Activated naive CD8-positive, alpha-beta T cell treated with anti-CD3 and anti-CD28 coated beads for 36 hours (primary cell): ENCODE measurements around the gene GRIP1. TPM values are rescaled to one million over a fixed set of nuclear protein-coding genes. Genes with fewer than 3 reads are reported as not detected.

Source experiments
- DNase-seq: peaks from one replicate; pipeline ENCODE4 v3.0.0; 2021
- H3K27ac Mint-ChIP-seq: one replicate; pipeline ENCODE4 v1.8.0; 2022; ENCODE audit warnings: mild to moderate bottlenecking, moderate library complexity, mixed read lengths
- H3K27me3 Mint-ChIP-seq: one replicate; pipeline ENCODE4 v1.8.0; 2022; ENCODE audit warnings: mild to moderate bottlenecking, mixed read lengths
- H3K36me3 Mint-ChIP-seq: one replicate; pipeline ENCODE4 v1.8.0; 2021; ENCODE audit warnings: mild to moderate bottlenecking, mixed read lengths
- H3K4me1 Mint-ChIP-seq: one replicate; pipeline ENCODE4 v1.8.0; 2021; ENCODE audit warnings: mixed read lengths
- H3K4me3 Mint-ChIP-seq: one replicate; pipeline ENCODE4 v1.8.0; 2022; ENCODE audit warnings: mild to moderate bottlenecking, moderate library complexity, mixed read lengths
- H3K9me3 Mint-ChIP-seq: one replicate; pipeline ENCODE4 v1.8.0; 2022; ENCODE audit warnings: mixed read lengths
- total RNA-seq, 2 experiments: library from RNA; stranded (reverse); gene quantifications; one replicate each; pipeline ENCODE4 v1.2.3, GENCODE V29; 2021

GRIP1 gene
- total RNA-seq, 2 experiments from 2014 or later = 2.2 to 3.4 TPM

DNA sequence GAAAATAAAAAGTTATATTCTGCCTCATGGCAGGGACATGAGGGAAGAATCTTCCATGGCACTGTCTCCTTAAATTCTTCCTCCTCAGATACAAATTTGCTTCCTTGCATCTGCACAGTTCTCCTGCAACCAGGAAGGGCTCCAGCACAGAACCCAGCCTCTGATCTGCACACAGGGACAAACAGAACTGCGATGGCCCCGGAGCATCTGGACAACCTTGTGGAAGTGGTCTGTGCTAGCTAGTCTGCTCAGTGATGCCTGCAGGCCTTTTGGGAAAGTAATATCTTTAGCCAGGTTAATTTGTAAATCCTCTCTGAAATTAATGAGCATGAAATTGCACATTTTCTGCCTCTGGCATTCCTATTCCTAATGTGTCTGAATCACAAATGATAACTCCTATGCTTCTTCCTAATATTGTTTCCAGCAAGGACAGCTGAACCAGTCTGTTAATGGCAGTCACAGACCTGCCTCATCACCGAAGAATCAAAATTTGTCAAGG lies 74.8 kb downstream of the GRIP1 start:
- H3K27me3 Mint-ChIP-seq = no peaks in the 10 kb centered on the region
- H3K4me1 Mint-ChIP-seq = no peaks in the 10 kb centered on the region
- no peak overlapping the region for H3K4me3 Mint-ChIP-seq
- H3K36me3 Mint-ChIP-seq = no peaks in the 10 kb centered on the region
- no peaks in the 10 kb centered on the region for H3K9me3 Mint-ChIP-seq
- no peak overlapping the region for H3K27ac Mint-ChIP-seq
- DNase-seq = no peak

DNA sequence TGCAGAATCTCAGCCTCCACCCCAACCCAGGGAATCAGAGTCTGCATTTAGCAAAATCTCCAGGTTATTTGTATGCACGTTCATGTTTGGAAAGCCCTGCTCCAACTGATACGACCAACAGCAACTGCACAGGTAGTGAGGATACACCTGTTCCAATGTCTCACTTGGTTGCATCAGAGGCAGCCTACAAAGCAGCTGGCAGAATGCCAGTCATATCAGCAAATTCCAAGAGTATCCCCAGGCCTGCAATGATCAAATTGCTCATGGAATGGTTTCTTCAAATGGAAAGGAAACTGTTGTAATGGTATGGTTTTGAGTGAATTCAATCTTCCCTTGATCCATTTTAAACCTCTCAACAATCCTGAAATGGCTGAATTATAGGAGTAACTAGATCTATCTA lies 75.4 kb downstream of the GRIP1 start:
- Mint-ChIP-seq H3K36me3 (no peaks in the 10 kb centered on the region), H3K27me3 (no peaks in the 10 kb centered on the region), H3K4me1 (no peaks in the 10 kb centered on the region), H3K9me3 (no peaks in the 10 kb centered on the region), H3K4me3 (no peak overlapping the region), H3K27ac (no peak overlapping the region)
- DNase-seq = no peak

DNA sequence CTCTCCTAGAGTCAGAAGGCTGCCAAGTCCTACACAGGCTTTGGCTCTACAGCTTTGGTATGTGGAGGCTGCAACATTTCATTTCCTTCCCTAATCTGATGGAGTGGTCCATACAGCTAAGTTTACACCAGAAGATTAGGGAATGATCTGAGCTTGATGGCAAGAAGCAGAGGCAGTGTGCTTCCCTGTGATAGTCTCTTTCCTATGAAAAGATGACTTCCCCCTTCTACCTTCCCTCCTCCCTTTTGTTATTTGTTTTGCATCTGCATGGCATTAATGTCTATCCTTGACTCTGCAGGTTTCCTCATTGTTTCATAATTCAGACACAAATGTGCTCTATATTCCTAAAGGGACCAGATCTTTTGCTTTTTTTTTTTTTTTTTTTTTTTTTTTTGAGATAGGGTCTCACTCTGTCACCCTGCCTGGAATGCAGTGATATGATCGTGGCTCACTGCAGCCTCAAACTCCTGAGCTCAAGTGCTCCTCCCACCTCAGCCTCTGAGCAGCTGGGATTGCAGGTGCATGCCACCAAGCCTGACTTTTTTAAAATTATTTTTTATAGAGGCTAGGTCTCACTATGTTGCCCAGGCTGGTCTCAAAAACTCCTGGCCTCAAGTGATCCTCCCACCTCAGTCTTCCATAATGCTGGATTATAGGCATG lies 76.3 kb downstream of the GRIP1 start:
- H3K4me3 Mint-ChIP-seq = no peak overlapping the region
- H3K27ac Mint-ChIP-seq = no peak overlapping the region
- no peak for DNase-seq
- no peaks in the 10 kb centered on the region for H3K4me1 Mint-ChIP-seq
- no peaks in the 10 kb centered on the region for H3K27me3 Mint-ChIP-seq
- H3K36me3 Mint-ChIP-seq = no peaks in the 10 kb centered on the region
- no peaks in the 10 kb centered on the region for H3K9me3 Mint-ChIP-seq

DNA sequence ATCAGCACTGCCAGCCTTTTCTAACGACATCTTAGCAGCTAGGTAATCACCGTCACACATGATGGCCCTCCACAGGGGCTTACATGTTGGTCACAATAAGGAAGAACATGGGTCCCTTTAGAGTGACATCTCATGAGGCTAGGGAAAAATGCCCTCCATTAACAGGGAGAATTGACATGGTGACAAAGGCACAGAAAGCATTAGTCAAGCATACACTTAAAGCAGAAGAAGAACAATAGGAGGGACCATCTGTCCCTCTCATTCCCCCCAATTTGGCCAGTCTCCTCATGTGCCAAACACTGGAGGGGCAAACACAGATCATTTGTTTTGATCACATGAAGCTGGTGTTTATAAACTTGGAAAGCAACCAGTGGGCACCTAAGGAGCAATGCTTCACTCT lies 78.0 kb downstream of the GRIP1 start:
- H3K27me3 Mint-ChIP-seq = no peaks in the 10 kb centered on the region
- H3K4me1 Mint-ChIP-seq = peaks cover 3% of the 10 kb centered on the region
- H3K9me3 Mint-ChIP-seq = no peaks in the 10 kb centered on the region
- DNase-seq = no peak
- H3K4me3 Mint-ChIP-seq = no peak overlapping the region
- no peak overlapping the region for H3K27ac Mint-ChIP-seq
- no peaks in the 10 kb centered on the region for H3K36me3 Mint-ChIP-seq

DNA sequence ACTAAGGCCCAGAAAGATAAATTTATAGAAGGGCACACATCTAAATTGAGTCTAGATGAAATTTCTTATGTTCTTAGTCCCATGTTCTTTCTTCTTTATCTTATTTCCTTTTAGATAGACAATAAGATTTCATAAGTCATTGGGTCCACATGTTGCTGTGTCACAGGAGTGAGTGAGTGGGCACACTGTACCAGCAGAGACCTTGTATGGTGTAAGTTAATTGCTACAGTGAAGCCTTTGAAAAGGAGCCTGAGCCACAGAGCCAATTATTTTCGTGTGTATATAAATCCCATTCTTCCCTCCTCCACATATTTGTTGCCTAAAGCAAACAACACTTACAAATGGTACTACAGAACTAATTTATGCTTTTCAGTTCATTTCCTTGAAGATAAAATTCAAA lies 79.1 kb downstream of the GRIP1 start:
- H3K4me3 Mint-ChIP-seq = no peak overlapping the region
- DNase-seq = no peak
- no peaks in the 10 kb centered on the region for H3K27me3 Mint-ChIP-seq
- no peak overlapping the region for H3K27ac Mint-ChIP-seq
- H3K9me3 Mint-ChIP-seq = no peaks in the 10 kb centered on the region
- H3K4me1 Mint-ChIP-seq = peaks cover 3% of the 10 kb centered on the region
- no peaks in the 10 kb centered on the region for H3K36me3 Mint-ChIP-seq

DNA sequence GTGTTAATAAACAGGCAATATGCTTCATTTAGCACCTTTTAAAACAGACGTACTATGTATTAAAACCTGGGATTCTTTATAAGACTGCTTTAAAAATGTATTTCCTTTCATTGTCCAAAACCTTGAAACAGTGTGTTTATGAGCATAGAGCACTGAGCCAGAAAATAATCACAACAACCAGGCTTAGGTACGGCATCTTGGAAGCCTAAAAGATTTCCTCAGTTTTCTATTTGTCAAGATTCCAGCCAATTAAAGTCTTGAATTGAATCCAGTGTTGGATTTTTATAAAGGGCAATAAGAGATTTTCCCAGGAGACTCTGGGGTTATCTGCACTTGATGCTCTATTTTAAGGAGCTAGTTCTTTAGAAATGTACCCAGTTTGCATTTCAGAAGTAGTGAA lies 80.3 kb downstream of the GRIP1 start:
- Mint-ChIP-seq H3K4me1 (peaks cover 3% of the 10 kb centered on the region), H3K9me3 (no peaks in the 10 kb centered on the region), H3K27ac (no peak overlapping the region), H3K27me3 (no peaks in the 10 kb centered on the region), H3K36me3 (no peaks in the 10 kb centered on the region), H3K4me3 (no peak overlapping the region)
- DNase-seq = no peak

DNA sequence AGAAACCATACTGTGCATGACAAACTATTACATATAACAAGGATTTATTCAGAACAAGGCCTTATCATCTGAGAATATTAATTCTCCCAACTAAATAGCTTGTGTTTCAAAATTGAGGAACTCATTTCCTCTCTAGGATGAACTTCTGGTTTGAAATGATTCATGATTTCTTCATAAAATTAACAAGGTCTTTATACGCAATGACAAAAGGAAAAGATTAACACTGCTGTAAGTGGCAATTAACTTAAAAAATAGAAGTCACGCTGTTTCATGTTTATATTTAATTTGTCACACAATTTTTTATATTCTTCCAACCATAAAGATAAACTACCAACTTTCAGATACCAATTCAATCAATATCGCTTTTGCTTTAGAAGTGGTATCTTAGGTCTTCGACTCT lies 80.8 kb downstream of the GRIP1 start:
- Mint-ChIP-seq H3K36me3 (no peaks in the 10 kb centered on the region), H3K27ac (no peak overlapping the region), H3K4me1 (peaks cover 3% of the 10 kb centered on the region), H3K4me3 (no peak overlapping the region), H3K27me3 (no peaks in the 10 kb centered on the region), H3K9me3 (no peaks in the 10 kb centered on the region)
- DNase-seq = no peak

DNA sequence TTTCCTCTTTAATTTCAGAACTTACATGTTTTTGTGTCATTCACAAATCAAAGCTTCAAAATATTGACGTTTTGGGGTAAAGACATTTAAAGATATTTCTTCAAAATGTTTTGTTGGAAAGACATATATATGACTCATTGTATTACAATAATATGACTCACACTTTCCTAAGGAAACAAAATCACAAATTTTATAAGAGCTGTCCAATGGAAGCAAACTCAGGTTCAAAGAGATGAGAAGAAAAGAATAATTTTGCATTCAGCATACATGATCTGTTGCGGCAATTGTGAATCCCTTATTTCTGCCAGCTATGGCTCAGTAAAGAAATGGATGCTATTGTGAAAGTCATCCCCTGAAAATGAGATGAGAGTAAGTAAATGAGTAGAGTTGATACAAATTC lies 82.7 kb downstream of the GRIP1 start:
- no peak for DNase-seq
- Mint-ChIP-seq H3K27ac (no peak overlapping the region), H3K4me3 (no peak overlapping the region), H3K36me3 (no peaks in the 10 kb centered on the region), H3K27me3 (no peaks in the 10 kb centered on the region), H3K4me1 (peaks cover 3% of the 10 kb centered on the region), H3K9me3 (no peaks in the 10 kb centered on the region)

DNA sequence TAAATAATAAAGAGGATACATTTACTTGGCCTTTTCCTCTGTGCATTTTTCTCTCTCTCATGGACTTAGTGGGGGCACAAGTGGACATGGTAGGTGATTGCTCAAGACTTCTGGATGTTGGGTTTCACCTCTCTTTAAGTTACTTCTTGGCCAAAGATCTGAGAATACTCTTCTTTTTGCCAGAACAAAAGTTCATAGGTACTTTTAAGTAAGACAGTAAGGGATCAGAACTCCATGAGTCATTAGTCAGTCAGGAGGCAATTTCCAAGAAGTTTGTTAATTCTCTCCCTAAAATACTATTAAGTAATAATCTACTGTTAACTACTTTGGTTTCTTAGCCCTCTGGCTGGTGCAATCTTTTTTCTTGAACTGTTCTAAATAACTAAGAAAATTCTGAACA lies 84.2 kb downstream of the GRIP1 start:
- H3K36me3 Mint-ChIP-seq = no peaks in the 10 kb centered on the region
- H3K4me3 Mint-ChIP-seq = no peak overlapping the region
- no peak overlapping the region for H3K27ac Mint-ChIP-seq
- peaks cover 3% of the 10 kb centered on the region for H3K4me1 Mint-ChIP-seq
- no peaks in the 10 kb centered on the region for H3K27me3 Mint-ChIP-seq
- no peaks in the 10 kb centered on the region for H3K9me3 Mint-ChIP-seq
- DNase-seq = no peak

DNA sequence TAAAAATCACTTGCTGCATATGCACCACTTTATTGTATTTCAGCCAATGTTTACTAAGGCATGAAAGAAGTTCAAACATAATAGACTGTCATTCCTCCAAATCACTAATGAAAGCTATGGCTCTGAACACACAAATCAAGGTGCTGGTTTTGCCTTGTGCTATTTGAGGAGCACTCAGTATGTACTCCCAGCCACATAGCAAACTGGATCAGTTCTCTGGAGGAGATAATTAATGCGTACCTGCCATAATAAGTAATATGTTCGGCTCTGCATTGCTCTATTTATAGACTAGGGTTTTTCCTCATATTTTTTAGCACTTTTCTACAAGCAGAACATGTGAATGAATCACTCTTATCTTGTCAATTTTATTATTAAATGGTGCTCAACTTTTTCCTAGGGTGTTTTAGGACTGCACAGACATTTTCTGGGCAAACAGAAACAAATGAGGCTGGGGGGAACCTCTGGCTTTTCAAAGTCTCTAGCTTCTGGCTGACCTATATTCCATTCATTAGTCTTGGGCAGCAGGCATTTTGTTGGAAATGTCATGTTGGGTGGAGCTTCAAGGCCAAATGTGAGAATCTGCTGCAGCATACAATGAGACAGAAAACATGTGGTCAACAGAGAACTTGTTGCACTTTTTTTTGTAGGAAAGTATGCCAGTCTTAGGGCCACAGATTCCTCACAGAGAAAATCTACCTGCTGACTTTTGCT lies 88.4 kb downstream of the GRIP1 start:
- Mint-ChIP-seq H3K4me1 (peaks cover 5% of the 10 kb centered on the region), H3K9me3 (no peaks in the 10 kb centered on the region), H3K27ac (no peak overlapping the region), H3K36me3 (no peaks in the 10 kb centered on the region), H3K27me3 (no peaks in the 10 kb centered on the region), H3K4me3 (no peak overlapping the region)
- DNase-seq = no peak

DNA sequence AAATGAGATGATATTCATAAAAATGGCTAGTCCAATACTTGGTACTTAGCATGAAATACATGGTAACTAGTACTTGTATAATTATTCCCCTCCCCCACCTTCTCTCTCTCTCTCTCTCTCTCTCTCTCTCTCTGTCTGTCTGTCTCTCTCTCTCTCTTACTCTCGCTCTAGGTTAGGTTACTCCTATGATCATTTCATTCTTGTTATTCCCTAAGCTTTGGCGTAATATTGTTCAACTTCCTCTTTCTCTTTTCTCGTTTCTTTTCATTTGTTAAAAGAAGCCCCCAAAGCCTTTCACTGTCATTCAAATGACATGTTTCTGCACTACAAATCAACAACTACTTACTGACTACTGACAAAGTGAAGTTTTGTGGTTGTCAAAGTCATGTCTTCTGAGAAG lies 89.8 kb downstream of the GRIP1 start:
- H3K9me3 Mint-ChIP-seq = peaks cover 1% of the 10 kb centered on the region
- no peak overlapping the region for H3K4me3 Mint-ChIP-seq
- H3K27ac Mint-ChIP-seq = no peak overlapping the region
- H3K36me3 Mint-ChIP-seq = no peaks in the 10 kb centered on the region
- no peak for DNase-seq
- peaks cover 5% of the 10 kb centered on the region for H3K4me1 Mint-ChIP-seq
- no peaks in the 10 kb centered on the region for H3K27me3 Mint-ChIP-seq

DNA sequence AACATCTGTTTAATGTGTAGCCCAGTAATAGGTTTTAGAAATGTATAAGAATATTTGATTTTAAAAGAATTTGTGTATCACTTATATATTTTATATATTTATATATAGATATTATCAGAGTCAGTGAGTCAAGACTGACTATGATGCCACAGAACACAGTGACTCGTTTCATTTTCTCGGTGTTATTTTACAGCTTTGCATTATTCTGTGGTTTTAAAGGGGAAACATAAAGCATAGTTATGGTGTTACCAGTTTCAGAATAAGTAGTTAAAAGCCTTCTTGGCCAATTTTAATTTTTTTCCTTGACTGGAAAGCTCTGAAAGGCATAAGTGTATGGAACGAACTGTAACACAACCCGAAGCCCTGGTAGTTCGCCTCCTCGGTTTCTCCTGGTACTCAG lies 91.0 kb downstream of the GRIP1 start:
- Mint-ChIP-seq H3K9me3 (peaks cover 1% of the 10 kb centered on the region), H3K27me3 (no peaks in the 10 kb centered on the region), H3K36me3 (no peaks in the 10 kb centered on the region), H3K4me1 (peaks cover 5% of the 10 kb centered on the region), H3K4me3 (no peak overlapping the region), H3K27ac (no peak overlapping the region)
- DNase-seq = no peak

DNA sequence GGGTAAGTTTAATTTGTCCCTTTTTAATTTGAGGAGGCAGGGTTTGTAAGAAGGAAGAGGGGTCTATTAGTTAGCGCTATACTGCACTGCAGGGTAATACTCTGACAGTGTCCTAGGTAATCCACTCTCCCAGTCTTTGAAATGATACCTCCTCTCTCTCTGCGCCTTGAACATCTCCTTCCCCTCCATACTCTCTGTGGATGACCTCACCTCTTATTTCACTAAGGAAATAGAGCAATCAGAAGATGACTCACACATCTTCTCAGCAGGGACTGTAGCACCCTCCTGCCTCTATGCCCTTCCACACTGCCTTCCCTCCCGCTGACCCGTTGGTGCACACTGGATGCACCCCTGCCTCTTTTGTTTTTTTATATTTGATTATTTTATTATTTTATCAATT lies 94.2 kb downstream of the GRIP1 start:
- Mint-ChIP-seq H3K4me1 (peaks cover 5% of the 10 kb centered on the region), H3K36me3 (no peaks in the 10 kb centered on the region), H3K9me3 (peaks cover 5% of the 10 kb centered on the region), H3K27ac (no peak overlapping the region), H3K4me3 (no peak overlapping the region), H3K27me3 (no peaks in the 10 kb centered on the region)
- no peak for DNase-seq

DNA sequence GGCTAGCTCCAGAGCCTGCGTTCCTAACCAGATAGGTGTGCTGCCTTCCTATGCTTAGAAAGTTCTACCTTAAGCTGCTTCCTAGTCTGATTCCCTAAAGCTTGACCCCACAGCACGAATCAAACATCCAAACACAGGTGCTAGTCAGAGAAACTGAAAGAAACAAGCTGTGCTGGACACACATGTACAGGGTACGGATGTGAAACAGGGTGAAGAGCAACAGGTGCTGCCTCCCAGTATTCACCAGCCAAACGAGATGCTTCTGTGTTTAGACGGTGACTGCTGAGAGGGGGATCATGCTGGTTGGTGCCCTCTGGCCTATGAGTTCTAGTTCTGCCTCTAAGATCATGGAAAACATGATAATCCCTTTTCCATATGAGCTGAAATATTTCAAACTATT lies 105.3 kb downstream of the GRIP1 start:
- no peaks in the 10 kb centered on the region for H3K4me1 Mint-ChIP-seq
- H3K4me3 Mint-ChIP-seq = no peak overlapping the region
- H3K36me3 Mint-ChIP-seq = no peaks in the 10 kb centered on the region
- H3K27me3 Mint-ChIP-seq = peaks cover 4% of the 10 kb centered on the region
- no peak for DNase-seq
- H3K27ac Mint-ChIP-seq = no peak overlapping the region
- peaks cover 1% of the 10 kb centered on the region for H3K9me3 Mint-ChIP-seq

DNA sequence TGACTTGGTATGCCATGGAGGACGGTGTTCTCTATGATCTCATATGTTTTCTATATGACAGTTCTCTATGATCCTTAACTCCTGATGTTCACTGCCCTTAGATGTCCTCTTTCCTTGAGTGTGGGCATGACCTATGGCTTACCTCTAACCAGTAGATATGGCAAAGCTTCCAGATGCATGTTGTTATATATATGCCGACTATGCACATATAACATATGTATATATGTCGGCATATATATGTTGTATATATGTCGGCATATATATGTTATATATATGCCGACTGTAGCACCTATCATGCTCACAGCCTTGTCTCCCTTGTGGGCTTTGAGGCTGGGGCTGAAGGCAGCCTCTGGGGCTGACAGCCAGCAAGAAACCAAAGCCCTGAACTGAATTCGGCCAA lies 106.0 kb downstream of the GRIP1 start:
- H3K9me3 Mint-ChIP-seq = peaks cover 3% of the 10 kb centered on the region
- H3K27ac Mint-ChIP-seq = no peak overlapping the region
- no peaks in the 10 kb centered on the region for H3K4me1 Mint-ChIP-seq
- no peak overlapping the region for H3K4me3 Mint-ChIP-seq
- H3K27me3 Mint-ChIP-seq = peaks cover 4% of the 10 kb centered on the region
- H3K36me3 Mint-ChIP-seq = no peaks in the 10 kb centered on the region
- no peak for DNase-seq

DNA sequence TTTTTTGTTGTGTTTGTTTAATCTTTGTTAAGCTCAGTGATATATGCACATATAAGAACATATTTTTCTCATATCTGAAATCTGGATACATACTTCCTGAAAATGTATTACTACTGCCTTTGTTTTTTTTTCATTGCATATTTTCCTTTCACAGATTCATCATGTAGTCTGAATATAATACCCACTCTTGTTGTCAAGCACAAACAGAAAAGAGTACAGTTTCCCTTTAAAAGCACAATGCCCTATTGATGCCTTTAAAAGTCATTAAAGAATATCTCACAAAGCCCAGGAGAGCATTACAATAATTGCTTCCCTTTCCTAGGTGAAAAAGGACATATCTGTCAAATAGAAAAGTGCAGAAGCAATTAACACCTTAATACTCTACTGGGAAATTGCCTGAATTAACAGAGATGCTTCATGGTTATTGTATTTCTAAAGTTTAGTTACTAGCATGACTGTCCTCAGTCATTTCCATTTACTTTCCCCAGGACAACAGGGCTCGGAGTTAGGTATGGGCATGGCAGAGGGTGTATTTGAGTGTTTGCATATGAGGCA lies 107.4 kb downstream of the GRIP1 start:
- peaks cover 3% of the 10 kb centered on the region for H3K27me3 Mint-ChIP-seq
- DNase-seq = no peak
- H3K4me3 Mint-ChIP-seq = no peak overlapping the region
- peaks cover 2% of the 10 kb centered on the region for H3K9me3 Mint-ChIP-seq
- no peaks in the 10 kb centered on the region for H3K4me1 Mint-ChIP-seq
- H3K36me3 Mint-ChIP-seq = no peaks in the 10 kb centered on the region
- H3K27ac Mint-ChIP-seq = no peak overlapping the region
